GM20000 (cell line): ENCODE data around the gene RNF208.

Experiments
- DNase-seq: peaks from one replicate; pipeline ENCODE4 v3.0.0; 2012; ENCODE audit warnings: low spot score
- CTCF ChIP-seq: IDR thresholded peaks from 2 replicates; pipeline ENCODE4 v1.5.1; 2012; ENCODE audit warnings: mild to moderate bottlenecking, control low read depth; ENCODE audit errors: extremely low read depth, missing control alignments

Gene RNF208

DNA sequence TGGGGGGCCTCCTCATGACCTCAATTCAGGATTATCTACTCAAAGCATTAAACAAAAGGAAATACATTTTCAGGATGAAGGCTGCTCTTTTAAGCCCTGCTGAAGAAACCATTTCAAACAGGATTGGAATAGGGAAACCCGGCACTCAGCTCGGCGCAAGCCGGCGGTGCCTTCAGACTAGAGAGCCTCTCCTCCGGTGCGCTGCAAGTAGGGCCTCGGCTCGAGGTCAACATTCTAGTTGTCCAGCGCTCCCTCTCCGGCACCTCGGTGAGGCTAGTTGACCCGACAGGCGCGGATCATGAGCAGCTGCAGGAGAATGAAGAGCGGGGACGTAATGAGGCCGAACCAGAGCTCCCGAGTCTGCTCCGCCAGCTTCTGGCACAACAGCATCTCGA lies 17.3 kb downstream of the RNF208 start:
- TF ChIP-seq CTCF: no peak
- DNase-seq: no peak

- no peak for DNase-seq
- TF ChIP-seq CTCF: no peak
These were observed 19.1 kb downstream of the RNF208 start for GRCh38 chr9:137202966-137203365.

GRCh38 chr9:137201205-137201868 lies 20.7 kb downstream of the RNF208 start:
- no peak for TF ChIP-seq CTCF
- no peak for DNase-seq

DNA sequence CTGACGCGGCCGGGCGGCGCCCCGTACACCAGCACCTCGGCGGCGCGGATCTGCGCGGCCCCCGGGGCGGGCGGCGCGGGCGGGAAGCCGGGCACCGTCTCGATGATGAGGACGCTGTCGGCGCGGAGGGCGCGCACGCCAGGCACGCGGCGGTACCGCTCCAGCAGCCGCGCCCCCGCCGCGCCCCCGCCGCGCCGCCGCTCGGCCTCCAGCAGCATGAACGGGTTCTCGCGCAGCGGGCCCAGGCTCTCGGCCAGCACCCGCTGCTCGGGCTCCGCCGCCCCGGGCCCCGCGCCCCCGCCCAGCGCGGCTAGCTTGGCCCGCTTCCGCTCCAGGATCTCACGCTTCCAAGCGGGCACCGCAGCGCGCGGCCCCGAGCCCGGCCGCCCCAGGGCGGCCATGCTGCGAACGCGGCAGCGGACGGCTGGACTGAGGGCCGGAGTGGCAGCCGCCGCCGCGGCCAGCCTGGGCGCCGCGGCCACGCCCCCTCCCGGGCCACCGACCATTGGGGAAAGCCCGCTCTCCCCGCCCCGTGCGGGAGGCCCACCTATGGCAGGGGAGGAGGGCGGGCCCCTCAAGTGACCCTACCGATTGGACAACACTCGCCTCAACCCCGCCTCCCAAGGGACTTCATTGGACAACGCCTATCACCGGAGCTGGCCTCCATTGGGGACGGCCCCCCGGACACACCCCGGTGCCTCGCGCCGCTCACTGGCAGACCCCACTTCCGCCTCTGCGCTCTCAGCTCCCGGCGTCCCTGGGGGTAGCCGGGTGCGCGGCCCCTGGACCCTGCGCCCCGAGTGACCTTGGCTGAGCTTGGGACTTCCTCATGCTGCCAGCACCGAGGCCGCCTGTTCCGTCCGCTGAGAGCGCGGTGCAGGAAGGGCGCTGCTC lies 21.5 kb downstream of the RNF208 start, which contains the start of gene TPRN:
TPRN (minus strand) TSS at position 431 of the 894 bp plus-strand sequence; CDS start at position 401, 30 bp downstream.
- TF ChIP-seq CTCF: no peak

GRCh38 chr9:137199411-137200121 lies 22.5 kb downstream of the RNF208 start:
- TF ChIP-seq CTCF: no peak
- DNase-seq: no peak

More for the DNA sequence above, 21.5 kb downstream of the RNF208 start, which contains the start of gene TPRN:
- peak; percentile 100 for DNase-seq

DNA sequence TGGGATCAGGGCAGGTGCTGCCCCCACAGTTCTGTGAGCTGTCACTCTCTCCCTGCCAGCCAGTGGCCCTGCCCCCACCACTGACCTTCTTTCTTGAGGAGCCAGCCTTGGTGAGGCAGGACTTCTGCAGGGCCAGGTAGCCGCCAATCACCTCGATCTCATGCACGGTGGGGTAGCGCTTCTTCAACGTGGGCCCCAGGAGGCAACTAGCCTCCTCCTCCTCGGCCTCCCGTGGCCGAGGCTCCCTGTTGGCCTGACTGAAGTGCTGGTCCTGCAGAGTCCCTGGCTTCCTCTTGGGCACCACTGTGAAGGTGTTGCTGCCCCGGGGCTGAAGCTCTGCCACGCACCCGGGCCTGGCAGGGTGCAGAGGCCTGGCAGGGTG lies 23.1 kb downstream of the RNF208 start:
- no peak for DNase-seq
- no peak for TF ChIP-seq CTCF
